NK-92 (cell line): ENCODE measurements around the gene TMEM72.
"Not testable (repeated sequence)": the region's sequence is repeated elsewhere in the genome, so short reads cannot be mapped to it uniquely, and the experiment has no call there.

Source experiments
- DNase-seq: peaks from one replicate; lab custom pipeline; 2025; ENCODE audit not compliant: unreplicated experiment; lab: John Stamatoyannopoulos, UW

The TMEM72 gene

DNA sequence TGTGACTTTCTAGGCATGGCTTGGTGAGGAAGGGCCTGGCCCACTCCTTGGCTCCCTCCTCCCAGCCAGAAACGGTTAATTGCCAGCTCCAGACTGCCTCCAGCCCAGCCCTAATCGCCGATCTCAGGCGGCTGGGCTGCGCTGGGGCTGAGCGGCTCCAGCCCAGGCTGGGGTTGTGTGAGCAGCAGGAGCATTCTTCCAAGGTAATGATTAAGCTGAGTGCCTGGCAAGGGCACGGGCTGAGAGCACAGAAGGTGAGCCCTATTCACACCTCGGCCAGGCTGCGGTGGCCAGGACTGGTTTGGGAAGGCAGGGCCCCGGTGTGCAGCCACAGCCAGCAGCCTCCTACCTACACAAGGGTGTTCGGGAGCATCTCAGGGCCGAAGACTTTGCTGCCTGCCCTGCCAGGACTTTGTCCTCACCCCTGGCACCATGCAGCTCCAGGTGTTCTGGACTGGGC, at the start of gene TMEM72:
Gene TMEM72 (plus strand): TSS at position 257 of the 460 bp plus-strand sequence. CDS start 176 bp downstream, at position 433.
- no peak for DNase-seq

- DNase-seq, result no peak
These were observed 49.0 kb upstream of the TMEM72 start for GRCh38 chr10:44862006-44862751.

DNA sequence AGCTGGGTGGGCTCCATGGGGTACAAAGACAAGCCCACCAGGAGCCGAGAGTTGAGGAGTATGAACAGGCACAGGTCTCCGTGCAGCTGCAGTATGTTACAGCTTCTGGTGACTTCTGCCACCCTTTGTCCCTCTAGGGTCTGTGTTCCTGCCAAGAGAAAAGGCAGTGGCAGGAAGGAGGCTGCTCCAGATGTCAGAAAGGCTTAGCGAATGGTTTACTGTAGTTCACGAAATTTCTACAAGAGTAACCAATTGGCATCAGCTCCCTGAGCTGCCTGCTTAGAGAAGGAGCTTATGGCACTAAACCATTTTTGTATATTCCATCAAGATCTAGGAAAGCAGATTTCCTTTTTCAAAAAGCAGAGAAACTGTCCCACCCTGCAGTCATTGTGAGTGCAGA, 48.2 kb upstream of the TMEM72 start:
- no peak for DNase-seq

GRCh38 chr10:44863344-44864047, 47.6 kb upstream of the TMEM72 start:
- no peak for DNase-seq

GRCh38 chr10:44864051-44864450, 47.1 kb upstream of the TMEM72 start:
- DNase-seq, result no peak

DNA sequence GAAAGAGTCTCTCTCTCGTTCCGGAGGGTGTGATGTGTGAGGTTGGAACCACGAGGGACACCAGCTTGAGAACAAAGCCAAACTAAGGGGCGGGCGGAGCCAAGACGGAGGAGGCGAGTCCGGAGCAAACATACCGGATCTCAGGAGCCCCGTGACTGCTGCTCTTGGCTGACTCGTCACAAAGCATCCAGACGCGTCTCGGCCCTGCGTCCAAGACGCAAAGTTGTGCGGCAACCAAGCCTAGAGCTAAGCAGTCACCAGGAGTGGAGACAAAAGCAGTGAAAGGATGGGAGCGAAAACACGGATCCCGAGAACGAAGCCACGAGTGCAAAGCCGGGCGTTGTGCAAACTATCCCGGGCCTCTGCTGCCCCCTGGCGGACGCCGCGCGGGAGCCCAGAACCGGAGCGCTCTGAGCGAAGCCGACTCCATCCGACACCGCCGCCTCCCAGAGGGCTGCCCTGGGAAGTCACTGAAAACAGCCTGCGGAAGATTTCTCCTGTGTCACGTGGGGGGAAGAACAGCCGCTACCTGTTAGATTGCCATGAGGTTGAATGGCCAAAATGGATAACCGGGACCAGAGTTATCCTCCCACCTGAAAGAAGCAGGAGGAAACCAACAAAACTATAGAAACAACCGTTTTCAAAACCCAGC, 46.4 kb upstream of the TMEM72 start:
- DNase-seq, result no peak

- DNase-seq, result no peak
These were observed 45.9 kb upstream of the TMEM72 start for GRCh38 chr10:44865289-44865671.

DNA sequence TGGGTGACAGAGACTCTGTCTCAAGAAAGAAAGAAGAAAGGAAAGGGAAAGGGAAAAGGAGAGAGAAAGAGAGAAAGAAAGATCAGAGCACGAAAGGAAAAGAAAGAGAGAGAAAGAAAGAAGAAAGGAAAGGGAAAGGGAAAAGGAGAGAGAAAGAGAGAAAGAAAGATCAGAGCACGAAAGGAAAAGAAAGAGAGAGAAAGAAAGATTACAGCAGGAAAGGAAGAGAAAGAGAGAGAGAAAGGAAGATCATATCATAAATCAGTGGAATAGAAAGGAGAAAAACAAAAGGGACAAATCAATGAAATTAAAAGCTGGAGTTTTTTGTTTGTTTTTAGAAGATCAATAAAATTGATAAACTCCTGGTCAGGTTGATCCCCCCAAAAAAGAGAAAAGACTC, 44.8 kb upstream of the TMEM72 start:
- not testable (repeated sequence) for DNase-seq

GRCh38 chr10:44870031-44870430, 41.1 kb upstream of the TMEM72 start:
- no peak for DNase-seq

DNA sequence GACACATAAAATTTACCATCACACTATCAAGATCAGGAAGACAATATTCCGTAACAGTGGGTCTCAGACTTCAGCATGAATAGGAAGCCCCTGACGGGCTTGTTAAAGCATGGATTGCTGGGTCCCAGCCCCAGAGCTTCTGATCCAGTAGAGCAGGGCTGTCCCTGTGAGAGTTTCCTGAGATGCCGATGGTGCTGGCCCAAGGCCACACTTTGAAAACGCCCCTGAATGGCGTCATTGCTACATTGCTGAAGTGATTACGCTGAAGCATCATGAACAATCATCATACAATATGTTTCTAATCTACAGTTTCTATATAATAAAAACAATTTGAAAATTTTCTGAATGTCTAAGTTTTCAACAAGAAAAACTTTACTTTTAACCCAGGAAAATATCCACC, 38.0 kb upstream of the TMEM72 start:
- no peak for DNase-seq

- DNase-seq, result no peak
These were observed 37.0 kb upstream of the TMEM72 start for GRCh38 chr10:44874166-44874565.

DNA sequence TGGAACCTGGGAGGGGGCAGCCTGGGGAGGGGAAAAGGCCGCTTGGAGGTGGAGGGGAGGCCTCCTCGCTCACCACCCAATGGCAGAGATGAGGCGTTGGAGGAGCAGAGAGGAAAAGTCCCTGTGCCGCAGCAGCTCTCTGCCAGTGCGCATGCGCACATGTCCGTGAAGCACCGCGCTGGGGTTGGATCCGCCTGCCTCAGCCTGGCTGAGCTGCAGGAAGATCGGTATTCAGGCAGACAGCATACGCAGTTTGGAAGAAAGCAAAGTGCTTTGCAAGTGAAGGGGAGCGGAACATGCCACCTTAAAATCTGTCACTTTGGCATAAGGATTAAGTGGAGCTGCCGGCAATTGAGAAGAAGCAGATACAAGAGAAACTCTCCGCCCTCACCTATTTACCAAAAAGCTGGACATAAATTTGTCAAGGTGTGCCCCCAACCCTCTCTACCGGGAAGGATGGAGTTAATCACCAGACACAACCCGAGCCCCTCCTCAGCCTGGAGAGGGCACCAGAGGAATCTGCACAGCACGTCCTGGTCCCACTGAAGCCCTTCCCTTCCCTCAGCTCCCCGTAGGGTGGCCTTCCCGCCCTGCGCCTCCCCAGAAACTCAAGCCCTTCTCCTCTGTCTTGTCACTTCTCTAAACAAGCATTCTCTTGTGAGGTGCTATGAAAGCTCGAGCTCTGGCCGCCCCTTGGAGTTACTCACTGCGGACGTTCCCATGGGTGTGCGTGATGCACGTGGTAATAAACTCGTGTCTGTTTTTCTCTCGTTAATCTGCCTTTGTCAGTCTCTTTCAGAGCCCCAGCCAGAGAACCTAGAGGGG, 32.2 kb upstream of the TMEM72 start:
- DNase-seq, result no peak

DNA sequence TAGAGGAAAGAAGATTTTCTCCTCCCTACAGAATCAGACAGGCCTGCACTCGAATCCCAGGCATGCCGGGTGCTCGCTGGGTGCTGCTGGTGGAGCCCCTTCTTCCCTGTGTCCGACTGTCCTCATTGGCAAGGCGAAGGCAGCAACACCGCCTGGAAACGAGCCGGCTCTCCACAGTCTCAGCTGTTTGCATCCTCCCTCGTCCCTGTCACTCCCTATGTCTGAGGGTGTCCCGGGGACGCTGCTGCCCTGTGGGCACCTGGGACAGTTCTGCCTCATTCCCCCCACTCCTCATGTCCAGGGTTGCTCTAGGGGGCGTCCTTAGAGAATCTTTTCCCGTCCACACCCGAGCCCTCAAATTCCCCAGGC, 31.6 kb upstream of the TMEM72 start:
- DNase-seq, result no peak

GRCh38 chr10:44880090-44880715, 30.9 kb upstream of the TMEM72 start:
- no peak for DNase-seq

GRCh38 chr10:44881649-44882048, 29.5 kb upstream of the TMEM72 start:
- DNase-seq, result no peak

DNA sequence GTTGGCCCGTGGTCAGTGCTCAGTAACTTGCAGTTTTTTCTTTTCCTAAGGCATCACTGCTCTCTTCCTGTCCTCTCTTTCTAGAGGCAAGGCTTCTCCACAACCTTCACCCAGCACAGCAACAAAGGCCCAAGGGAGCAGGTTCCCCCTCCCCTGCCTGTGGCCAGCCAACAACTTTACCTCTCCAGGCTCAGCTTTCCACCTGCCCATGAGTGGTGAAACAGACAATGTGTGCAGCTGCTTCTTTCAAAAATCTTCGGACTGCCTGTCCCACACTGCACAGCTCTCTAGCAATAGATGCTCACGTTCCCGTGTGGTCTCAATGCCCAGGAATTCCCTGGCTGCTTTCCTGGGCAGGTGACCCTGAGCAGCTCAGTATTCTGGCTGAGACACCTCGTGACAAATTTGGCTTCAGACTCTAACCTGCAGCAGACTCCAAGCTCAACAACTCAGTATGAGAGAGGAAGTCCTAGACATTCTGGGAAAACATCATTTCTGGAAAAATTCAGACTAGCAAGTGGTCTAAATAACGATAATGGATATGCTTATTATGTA, 28.9 kb upstream of the TMEM72 start:
- no peak for DNase-seq

DNA sequence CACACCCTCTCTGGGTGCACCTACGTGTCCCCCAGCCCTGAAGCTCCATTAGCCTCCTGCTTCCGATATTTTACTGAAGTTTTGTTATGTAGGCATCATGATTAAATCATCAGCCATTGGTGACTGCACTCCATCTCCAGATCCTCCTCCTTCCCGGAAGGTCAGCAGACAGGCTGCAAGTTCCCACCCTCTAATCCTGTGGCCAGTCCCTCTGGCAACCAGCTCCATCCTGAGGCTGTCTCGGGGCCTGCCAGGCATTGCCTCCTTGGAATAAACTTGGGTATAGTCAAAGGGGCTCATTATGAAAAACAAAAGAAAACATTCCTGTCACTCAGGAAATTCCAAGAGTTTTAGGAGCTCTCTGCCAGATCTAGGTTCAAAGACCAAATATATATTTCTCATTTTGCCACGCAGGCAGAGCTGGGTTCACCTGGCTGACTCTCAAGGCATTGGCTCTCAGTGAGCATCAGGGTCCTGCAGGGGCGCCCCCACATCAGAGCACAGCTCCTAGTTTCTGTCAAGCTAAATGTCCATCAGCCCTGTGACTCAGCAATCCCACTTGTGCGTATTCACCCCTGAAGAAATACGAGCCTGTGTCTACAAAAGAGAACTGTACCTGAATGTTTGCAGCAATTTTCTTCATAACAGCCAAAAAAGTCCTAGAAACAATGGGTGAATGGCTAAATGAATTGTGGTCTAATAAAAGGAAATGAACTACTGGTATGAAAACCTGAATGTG, 27.4 kb upstream of the TMEM72 start:
- DNase-seq, result no peak

GRCh38 chr10:44885710-44886109, 25.4 kb upstream of the TMEM72 start:
- no peak for DNase-seq

GRCh38 chr10:44886966-44887365, 24.2 kb upstream of the TMEM72 start:
- no peak for DNase-seq

DNA sequence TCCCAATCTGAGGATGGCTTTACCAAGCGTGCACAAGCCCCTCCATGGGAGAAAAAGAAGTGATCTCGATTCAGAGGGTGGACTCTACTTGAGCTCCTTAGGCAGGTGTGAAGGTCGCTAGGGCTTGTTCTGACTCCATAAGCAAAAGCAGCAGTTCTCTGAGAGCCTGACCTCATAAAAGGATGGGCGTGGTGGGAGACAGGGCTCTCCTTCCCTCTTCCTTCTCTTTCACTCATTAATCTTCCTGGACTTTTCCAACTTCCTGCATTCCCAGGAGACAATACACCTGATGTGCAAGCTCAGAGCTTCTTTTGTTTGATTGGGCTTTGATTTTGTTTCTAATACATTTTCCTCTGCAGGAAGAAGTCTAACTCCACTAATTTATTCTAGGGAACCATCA, 22.3 kb upstream of the TMEM72 start:
- no peak for DNase-seq
